HT1080 (cell line): ENCODE results near the gene SMC1B. TPM values are rescaled to one million over a fixed set of nuclear protein-coding genes. Genes with fewer than 3 reads are reported as not detected.
"Not testable (repeated sequence)": the region's sequence is repeated elsewhere in the genome, so short reads cannot be mapped to it uniquely, and the experiment has no call there.

Experiments used
- DNase-seq: peaks from one replicate; pipeline ENCODE4 v3.0.0-alpha.2; 2015; ENCODE audit warnings: low read depth
- total RNA-seq: library from RNA; depleted of rRNA; stranded (reverse); fragments of >200 nt; shearing (Covaris generic); gene quantifications from 2 replicates; pipeline ENCODE4 v1.2.3, GENCODE V29; 2014

The SMC1B gene
- total RNA-seq, 1 experiment from 2014 or later = not detected

GRCh38 chr22:45444168-45444567, 30.8 kb upstream of the SMC1B start:
- no peak for DNase-seq

- no peak for DNase-seq
Measured at GRCh38 chr22:45442116-45442515, 28.7 kb upstream of the SMC1B start.

- DNase-seq = peak; percentile 45
Measured at GRCh38 chr22:45441138-45441537, 27.7 kb upstream of the SMC1B start.

- not testable (repeated sequence) for DNase-seq
Measured at GRCh38 chr22:45440688-45441087, 27.3 kb upstream of the SMC1B start.

- DNase-seq = no peak
Measured at GRCh38 chr22:45438336-45438735, 24.9 kb upstream of the SMC1B start.

- DNase-seq = not testable (repeated sequence)
Measured at GRCh38 chr22:45436871-45437517, 23.6 kb upstream of the SMC1B start.

- DNase-seq = peak; percentile 84
Measured at GRCh38 chr22:45435544-45436139, 22.2 kb upstream of the SMC1B start.

- DNase-seq = no peak
Measured at GRCh38 chr22:45434981-45435380, 21.6 kb upstream of the SMC1B start.

- no peak for DNase-seq
Measured at GRCh38 chr22:45430871-45431270, 17.5 kb upstream of the SMC1B start.

GRCh38 chr22:45429981-45430775, 16.8 kb upstream of the SMC1B start:
- DNase-seq = no peak

GRCh38 chr22:45429424-45429823, 16.0 kb upstream of the SMC1B start:
- no peak for DNase-seq

- DNase-seq = no peak
Measured at GRCh38 chr22:45428391-45429385, 15.3 kb upstream of the SMC1B start.

GRCh38 chr22:45427114-45427513, 13.7 kb upstream of the SMC1B start:
- DNase-seq = no peak

- no peak for DNase-seq
Measured at GRCh38 chr22:45426387-45426786, 13.0 kb upstream of the SMC1B start.

- DNase-seq = no peak
Measured at GRCh38 chr22:45425531-45426265, 12.3 kb upstream of the SMC1B start.

- DNase-seq = no peak
Measured at GRCh38 chr22:45425101-45425500, 11.7 kb upstream of the SMC1B start.

GRCh38 chr22:45424241-45424731, 10.9 kb upstream of the SMC1B start:
- DNase-seq = no peak

GRCh38 chr22:45423524-45423923, 10.1 kb upstream of the SMC1B start:
- DNase-seq = no peak

GRCh38 chr22:45422237-45422983, 9.0 kb upstream of the SMC1B start:
- no peak for DNase-seq
